ENCODE measurements around the gene CARD18. TPM values are rescaled to one million over a fixed set of nuclear protein-coding genes. Genes with fewer than 3 reads are reported as not detected.

CARD18 gene
- total and polyA plus RNA-seq, 4 experiments from 2014 or later = not detected

DNA sequence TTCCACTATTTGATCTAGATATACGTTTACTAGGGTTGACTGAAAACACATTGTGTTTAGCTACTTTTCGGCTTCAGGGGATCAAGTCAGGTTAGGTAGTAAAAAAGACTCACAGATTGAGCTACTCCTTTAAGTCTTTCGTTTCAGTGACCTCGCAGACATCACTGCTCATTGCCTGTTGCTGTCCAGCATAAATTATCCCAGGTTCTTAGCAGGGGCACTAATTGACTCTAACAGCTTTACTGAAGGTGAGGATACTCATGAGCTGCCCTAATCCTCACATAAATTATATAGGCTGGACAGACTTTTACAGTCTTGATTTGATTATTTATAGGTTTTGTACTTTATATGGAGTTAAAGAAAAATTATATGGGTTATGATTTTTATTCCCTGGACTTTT lies 3.7 kb downstream of the CARD18 start:
- Histone ChIP-seq H3K4me1 (ENCODE audit: insufficient read depth, low read length) (no peaks in the 10 kb centered on the region), H3K27me3 (ENCODE audit: insufficient read depth, low read length) (no peaks in the 10 kb centered on the region), H3K36me3 (ENCODE audit: insufficient read depth, low read length) (no peaks in the 10 kb centered on the region), H3K9me3 (ENCODE audit: control insufficient read depth in 1 of 2, low read length in 2 of 2) (no peaks in the 10 kb centered on the region), H3K4me3 (ENCODE audit: low read length in 2 of 2) (no peak overlapping the region), H3K27ac (ENCODE audit: low read depth, low read length) (no peak overlapping the region)
- H3K27ac Mint-ChIP-seq = no peak overlapping the region
- intact Hi-C loops (cut with micrococcal nuclease) = no loop called here
- no peak for DNase-seq
- peaks cover 0 to 1% of the 10 kb centered on the region in 2 donors for H3K27me3 Mint-ChIP-seq
- H3K9me3 Mint-ChIP-seq = peaks cover 0 to 10% (median 5%) of the 10 kb centered on the region in 8 donors
- H3K36me3 Mint-ChIP-seq = peaks cover 0 to 6% of the 10 kb centered on the region in 2 donors
- peaks cover 0 to 3% (median 0%) of the 10 kb centered on the region in 4 donors for H3K4me1 Mint-ChIP-seq
- H3K4me3 Mint-ChIP-seq = no peak overlapping the region
- ChIA-PET POLR2A (ENCODE audit: partially characterized antibody) (no interaction called here), CTCF (ENCODE audit: partially characterized antibody) (no interaction called here)

DNA sequence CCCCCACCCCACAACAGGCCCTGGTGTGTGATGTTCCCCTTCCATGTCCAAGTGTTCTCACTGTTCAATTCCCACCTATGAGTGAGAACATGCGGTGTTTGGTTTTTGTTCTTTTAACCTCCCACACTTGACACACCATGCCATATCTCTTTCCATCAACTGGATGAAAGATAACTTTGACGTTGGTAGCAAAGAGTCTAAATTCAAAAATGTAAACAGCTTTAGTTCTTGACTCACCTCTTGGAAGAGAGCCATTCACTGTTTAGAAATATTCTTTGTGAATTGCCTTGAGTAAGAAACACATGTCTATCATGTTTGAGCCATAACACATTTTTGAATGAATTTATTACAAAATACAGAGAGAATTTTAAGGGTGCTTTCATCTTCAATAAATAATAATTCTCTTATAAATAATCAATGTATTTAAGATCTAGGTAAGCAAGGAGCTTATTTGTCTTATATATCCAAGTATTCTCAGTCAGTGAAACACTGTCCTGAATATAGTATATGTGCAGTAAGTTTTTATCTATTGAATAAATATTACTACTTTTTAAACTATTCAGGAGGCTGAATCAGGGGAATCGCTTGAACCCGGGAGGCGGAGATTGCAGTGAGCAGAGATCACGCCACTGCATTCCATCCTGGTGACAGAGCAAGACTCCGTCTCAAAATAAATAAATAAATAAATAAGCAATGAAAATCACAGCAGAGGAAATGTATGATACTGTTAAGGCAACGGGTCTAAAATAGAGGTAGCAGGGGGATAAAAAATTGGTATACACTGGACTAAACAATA lies 6.7 kb downstream of the CARD18 start:
- intact Hi-C loops (cut with micrococcal nuclease) = no loop called here
- H3K4me3 ChIP-seq (ENCODE audit: low read length in 2 of 2) = no peak overlapping the region
- Mint-ChIP-seq H3K36me3 (peaks cover 0 to 6% of the 10 kb centered on the region in 2 donors), H3K27me3 (peaks cover 0 to 1% of the 10 kb centered on the region in 2 donors), H3K27ac (no peak overlapping the region), H3K4me1 (peaks cover 0 to 3% (median 0%) of the 10 kb centered on the region in 4 donors), H3K9me3 (peaks cover 0 to 10% (median 6%) of the 10 kb centered on the region in 8 donors), H3K4me3 (no peak overlapping the region)
- H3K4me1 ChIP-seq (ENCODE audit: insufficient read depth, low read length) = no peaks in the 10 kb centered on the region
- ChIA-PET CTCF (ENCODE audit: partially characterized antibody) (no interaction called here), POLR2A (ENCODE audit: partially characterized antibody) (no interaction called here)
- no peaks in the 10 kb centered on the region for H3K9me3 ChIP-seq (ENCODE audit: control insufficient read depth in 1 of 2, low read length in 2 of 2)
- no peaks in the 10 kb centered on the region for H3K27me3 ChIP-seq (ENCODE audit: insufficient read depth, low read length)
- H3K36me3 ChIP-seq (ENCODE audit: insufficient read depth, low read length) = no peaks in the 10 kb centered on the region
- DNase-seq = no peak
- H3K27ac ChIP-seq (ENCODE audit: low read depth, low read length) = no peak overlapping the region

- CTCF ChIA-PET (ENCODE audit: partially characterized antibody) = interaction anchor here (0.7 to 1.3 kb wide), 3 partner anchors 98 to 186 kb away, joined by 3 to 4 read pairs (median 3); no protein-coding TSS in a partner anchor
- peaks cover 0 to 3% (median 0%) of the 10 kb centered on the region in 4 donors for H3K4me1 Mint-ChIP-seq
- H3K27ac Mint-ChIP-seq = peak overlapping the region in 1 of 7 donors; percentile 17
Observed at GRCh38 chr11:105130189-105130813, 9.3 kb downstream of the CARD18 start.

DNA sequence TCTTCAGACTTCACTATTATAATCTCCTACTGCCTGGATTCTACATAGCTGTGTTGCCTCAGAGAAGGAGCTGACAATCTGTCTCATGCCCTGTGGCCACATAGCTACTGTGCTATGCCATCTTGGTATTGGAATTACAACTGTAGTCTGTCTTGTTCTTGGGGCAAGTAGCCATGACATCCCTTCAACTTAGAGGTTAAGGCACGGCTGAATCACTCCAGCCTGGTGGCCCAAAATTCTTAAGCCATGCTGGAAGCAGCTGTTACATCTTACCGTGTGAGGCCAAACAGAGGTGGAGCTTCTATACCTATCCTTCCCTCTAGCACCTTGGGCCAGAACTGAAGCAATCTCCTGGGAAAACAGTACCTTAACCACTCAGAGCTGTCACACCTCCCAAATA lies 14.8 kb downstream of the CARD18 start:
- H3K4me1 ChIP-seq (ENCODE audit: insufficient read depth, low read length) = no peaks in the 10 kb centered on the region

More at GRCh38 chr11:105130189-105130813, 9.3 kb downstream of the CARD18 start:
- POLR2A ChIA-PET (ENCODE audit: partially characterized antibody) = no interaction called here
- no peak overlapping the region for H3K4me3 Mint-ChIP-seq
- Histone ChIP-seq H3K27ac (ENCODE audit: low read depth, low read length) (no peak overlapping the region), H3K27me3 (ENCODE audit: insufficient read depth, low read length) (no peaks in the 10 kb centered on the region), H3K9me3 (ENCODE audit: control insufficient read depth in 1 of 2, low read length in 2 of 2) (no peaks in the 10 kb centered on the region), H3K36me3 (ENCODE audit: insufficient read depth, low read length) (no peaks in the 10 kb centered on the region), H3K4me3 (ENCODE audit: low read length in 2 of 2) (no peak overlapping the region), H3K4me1 (ENCODE audit: insufficient read depth, low read length) (no peaks in the 10 kb centered on the region)
- peaks cover 0 to 1% of the 10 kb centered on the region in 2 donors for H3K27me3 Mint-ChIP-seq
- H3K36me3 Mint-ChIP-seq = peaks cover 0 to 6% of the 10 kb centered on the region in 2 donors
- intact Hi-C loops (cut with micrococcal nuclease) = no loop called here
- peaks cover 0 to 16% (median 5%) of the 10 kb centered on the region in 8 donors for H3K9me3 Mint-ChIP-seq
- DNase-seq = no peak

GRCh38 chr11:105111145-105111944 lies 28.2 kb downstream of the CARD18 start:
- no peak for DNase-seq
- Mint-ChIP-seq H3K4me1 (peaks cover 11 to 31% (median 18%) of the 10 kb centered on the region in 4 donors), H3K36me3 (no peaks in the 10 kb centered on the region), H3K27me3 (peaks cover 0 to 5% of the 10 kb centered on the region in 2 donors), H3K27ac (no peak overlapping the region), H3K9me3 (peaks cover 0 to 5% (median 0%) of the 10 kb centered on the region in 8 donors), H3K4me3 (no peak overlapping the region)
- Histone ChIP-seq H3K4me1 (ENCODE audit: insufficient read depth, low read length) (peaks cover 4% of the 10 kb centered on the region), H3K4me3 (ENCODE audit: low read length in 2 of 2) (no peak overlapping the region), H3K27me3 (ENCODE audit: insufficient read depth, low read length) (no peaks in the 10 kb centered on the region), H3K36me3 (ENCODE audit: insufficient read depth, low read length) (no peaks in the 10 kb centered on the region), H3K9me3 (ENCODE audit: control insufficient read depth in 1 of 2, low read length in 2 of 2) (no peaks in the 10 kb centered on the region), H3K27ac (ENCODE audit: low read depth, low read length) (no peak overlapping the region)
- intact Hi-C loops (cut with micrococcal nuclease) = no loop called here
- ChIA-PET CTCF (ENCODE audit: partially characterized antibody) (no interaction called here), POLR2A (ENCODE audit: partially characterized antibody) (no interaction called here)

More for the DNA sequence above, 14.8 kb downstream of the CARD18 start:
- H3K27ac ChIP-seq (ENCODE audit: low read depth, low read length) = no peak overlapping the region
- no peak overlapping the region for H3K4me3 ChIP-seq (ENCODE audit: low read length in 2 of 2)
- DNase-seq = no peak
- Mint-ChIP-seq H3K27me3 (no peaks in the 10 kb centered on the region), H3K4me1 (peaks cover 0 to 3% (median 0%) of the 10 kb centered on the region in 4 donors), H3K36me3 (no peaks in the 10 kb centered on the region), H3K9me3 (peaks cover 0 to 9% (median 0%) of the 10 kb centered on the region in 8 donors), H3K27ac (no peak overlapping the region), H3K4me3 (no peak overlapping the region)
- no peaks in the 10 kb centered on the region for H3K27me3 ChIP-seq (ENCODE audit: insufficient read depth, low read length)
- H3K36me3 ChIP-seq (ENCODE audit: insufficient read depth, low read length) = no peaks in the 10 kb centered on the region
- H3K9me3 ChIP-seq (ENCODE audit: control insufficient read depth in 1 of 2, low read length in 2 of 2) = no peaks in the 10 kb centered on the region
- ChIA-PET POLR2A (ENCODE audit: partially characterized antibody) (no interaction called here), CTCF (ENCODE audit: partially characterized antibody) (no interaction called here)
- intact Hi-C loops (cut with micrococcal nuclease) = loop anchor here (10.0 kb wide), 1 partner anchor 180 kb away; no protein-coding TSS in a partner anchor

- Histone ChIP-seq H3K27me3 (ENCODE audit: insufficient read depth, low read length) (no peaks in the 10 kb centered on the region), H3K4me1 (ENCODE audit: insufficient read depth, low read length) (peaks cover 4% of the 10 kb centered on the region), H3K36me3 (ENCODE audit: insufficient read depth, low read length) (no peaks in the 10 kb centered on the region), H3K9me3 (ENCODE audit: control insufficient read depth in 1 of 2, low read length in 2 of 2) (no peaks in the 10 kb centered on the region), H3K4me3 (ENCODE audit: low read length in 2 of 2) (no peak overlapping the region), H3K27ac (ENCODE audit: low read depth, low read length) (no peak overlapping the region)
- peaks cover 0 to 3% (median 0%) of the 10 kb centered on the region in 8 donors for H3K9me3 Mint-ChIP-seq
- intact Hi-C loops (cut with micrococcal nuclease) = no loop called here
- H3K4me3 Mint-ChIP-seq = peak overlapping the region in 1 of 8 donors; percentile 33
- POLR2A ChIA-PET (ENCODE audit: partially characterized antibody) = no interaction called here
- peaks cover 11 to 31% (median 18%) of the 10 kb centered on the region in 4 donors for H3K4me1 Mint-ChIP-seq
- H3K27me3 Mint-ChIP-seq = peaks cover 0 to 5% of the 10 kb centered on the region in 2 donors
- H3K27ac Mint-ChIP-seq = peak overlapping the region in 2 of 7 donors; percentile 1 to 4
- CTCF ChIA-PET (ENCODE audit: partially characterized antibody) = no interaction called here
- H3K36me3 Mint-ChIP-seq = no peaks in the 10 kb centered on the region
- no peak for DNase-seq
Observed at GRCh38 chr11:105110688-105111030, 28.9 kb downstream of the CARD18 start.

All from CD4-positive, alpha-beta memory T cell (primary cell).